GM12874 (cell line): ENCODE data around the gene MYL5.

Experiments used
- TF ChIP-seq, protein P1 (sequence below): IDR thresholded peaks from 2 replicates; pipeline ENCODE4 v1.5.1; 2011; ENCODE audit warnings: low read depth, mild to moderate bottlenecking, control low read depth, low read length, moderate library complexity; ENCODE audit not compliant: insufficient read depth

Gene MYL5

DNA sequence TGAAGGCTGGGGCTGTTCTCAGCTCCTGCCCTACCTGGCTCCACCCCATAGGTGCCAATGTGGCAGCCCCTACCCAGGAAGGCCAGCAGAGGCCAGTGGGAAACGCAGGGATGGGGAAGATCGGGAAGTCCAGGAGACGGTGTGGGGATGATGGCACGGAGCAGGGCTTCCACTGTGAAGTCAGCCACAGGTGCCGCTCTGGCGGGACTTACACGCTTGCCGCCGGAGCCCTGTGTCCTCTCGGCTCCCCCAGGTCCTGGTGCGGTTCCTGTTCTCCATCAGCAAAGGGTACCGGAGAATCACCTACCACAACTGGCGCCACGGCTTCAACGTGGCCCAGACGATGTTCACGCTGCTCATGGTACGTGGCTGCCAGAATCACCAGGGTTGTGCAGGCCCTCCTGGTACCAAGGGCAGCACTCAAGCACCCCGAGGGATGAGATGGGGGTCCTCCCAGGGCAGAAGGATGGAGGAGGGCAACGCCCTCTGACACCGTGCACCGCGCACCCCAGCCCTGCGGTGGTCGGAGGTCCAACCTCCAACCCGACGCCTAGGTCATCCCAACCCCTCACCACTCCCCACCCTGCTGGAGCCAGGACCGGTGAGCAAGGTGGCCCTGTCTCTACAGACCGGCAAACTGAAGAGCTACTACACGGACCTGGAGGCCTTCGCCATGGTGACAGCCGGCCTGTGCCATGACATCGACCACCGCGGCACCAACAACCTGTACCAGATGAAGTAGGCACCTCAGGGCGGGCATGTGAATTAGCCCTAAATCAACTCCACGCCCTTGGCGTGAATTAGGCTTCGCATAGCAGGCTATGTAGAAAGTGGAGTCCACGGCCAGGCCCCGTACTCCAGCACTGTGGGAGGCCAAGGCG, 12.2 kb upstream of the MYL5 start:
- TF ChIP-seq, protein P1, sequence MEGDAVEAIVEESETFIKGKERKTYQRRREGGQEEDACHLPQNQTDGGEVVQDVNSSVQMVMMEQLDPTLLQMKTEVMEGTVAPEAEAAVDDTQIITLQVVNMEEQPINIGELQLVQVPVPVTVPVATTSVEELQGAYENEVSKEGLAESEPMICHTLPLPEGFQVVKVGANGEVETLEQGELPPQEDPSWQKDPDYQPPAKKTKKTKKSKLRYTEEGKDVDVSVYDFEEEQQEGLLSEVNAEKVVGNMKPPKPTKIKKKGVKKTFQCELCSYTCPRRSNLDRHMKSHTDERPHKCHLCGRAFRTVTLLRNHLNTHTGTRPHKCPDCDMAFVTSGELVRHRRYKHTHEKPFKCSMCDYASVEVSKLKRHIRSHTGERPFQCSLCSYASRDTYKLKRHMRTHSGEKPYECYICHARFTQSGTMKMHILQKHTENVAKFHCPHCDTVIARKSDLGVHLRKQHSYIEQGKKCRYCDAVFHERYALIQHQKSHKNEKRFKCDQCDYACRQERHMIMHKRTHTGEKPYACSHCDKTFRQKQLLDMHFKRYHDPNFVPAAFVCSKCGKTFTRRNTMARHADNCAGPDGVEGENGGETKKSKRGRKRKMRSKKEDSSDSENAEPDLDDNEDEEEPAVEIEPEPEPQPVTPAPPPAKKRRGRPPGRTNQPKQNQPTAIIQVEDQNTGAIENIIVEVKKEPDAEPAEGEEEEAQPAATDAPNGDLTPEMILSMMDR: no peak

DNA sequence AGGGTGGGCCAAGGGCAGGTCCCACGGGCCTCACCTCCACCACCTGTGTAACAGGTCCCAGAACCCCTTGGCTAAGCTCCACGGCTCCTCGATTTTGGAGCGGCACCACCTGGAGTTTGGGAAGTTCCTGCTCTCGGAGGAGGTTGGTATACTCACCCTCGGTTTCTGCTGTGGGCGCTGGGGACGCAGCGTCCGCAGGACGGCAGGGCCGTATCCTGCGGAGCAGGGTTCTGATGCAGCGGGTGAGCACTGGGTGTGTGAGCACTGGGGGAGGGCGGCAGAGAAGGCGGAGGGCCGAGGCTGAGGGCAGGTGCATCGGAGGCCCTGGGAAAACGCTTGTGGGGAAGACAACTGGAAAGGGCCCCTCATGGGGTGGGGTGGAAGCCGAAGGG, 11.3 kb upstream of the MYL5 start:
- TF ChIP-seq, protein P1: no peak

DNA sequence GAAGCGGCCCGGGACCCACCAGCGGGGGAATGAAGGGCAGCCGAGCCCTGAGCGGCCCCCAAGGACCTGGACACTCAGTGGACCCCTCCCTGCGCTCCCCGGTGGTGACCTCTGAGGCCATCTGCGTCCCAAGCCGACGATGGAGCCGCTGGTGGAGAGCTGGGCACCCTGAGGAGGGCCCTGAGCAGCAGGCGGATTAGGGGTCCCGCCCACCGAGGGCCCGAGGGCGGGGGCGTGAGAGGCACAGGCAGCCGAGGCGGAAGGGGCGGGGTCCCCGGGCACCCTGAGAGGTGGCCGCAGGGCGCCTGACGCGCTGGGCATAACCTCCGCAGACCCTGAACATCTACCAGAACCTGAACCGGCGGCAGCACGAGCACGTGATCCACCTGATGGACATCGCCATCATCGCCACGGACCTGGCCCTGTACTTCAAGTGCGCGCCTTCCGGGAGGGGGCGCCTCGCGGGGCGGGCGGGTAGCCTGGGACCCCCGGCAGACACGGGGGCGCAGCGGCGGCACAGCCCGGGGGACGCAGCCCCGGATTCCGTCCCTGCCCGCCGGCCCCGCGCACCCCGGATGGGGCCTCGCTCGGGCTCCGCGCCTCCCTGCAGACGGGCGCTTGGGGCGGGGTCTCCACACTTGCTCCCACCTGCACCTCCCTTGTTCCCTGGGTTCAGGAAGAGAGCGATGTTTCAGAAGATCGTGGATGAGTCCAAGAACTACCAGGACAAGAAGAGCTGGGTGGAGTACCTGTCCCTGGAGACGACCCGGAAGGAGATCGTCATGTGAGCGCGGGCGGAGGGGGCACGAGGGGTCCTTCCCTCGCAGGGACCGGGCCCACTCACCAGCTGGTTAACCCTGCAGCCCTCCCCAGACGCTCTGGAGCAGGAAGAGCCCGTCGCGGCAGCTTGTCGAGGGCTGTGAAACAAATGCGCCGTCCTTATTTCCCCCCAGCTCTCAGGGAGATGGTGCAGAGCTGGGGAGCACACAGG, 10.6 kb upstream of the MYL5 start:
- TF ChIP-seq, protein P1: no peak

DNA sequence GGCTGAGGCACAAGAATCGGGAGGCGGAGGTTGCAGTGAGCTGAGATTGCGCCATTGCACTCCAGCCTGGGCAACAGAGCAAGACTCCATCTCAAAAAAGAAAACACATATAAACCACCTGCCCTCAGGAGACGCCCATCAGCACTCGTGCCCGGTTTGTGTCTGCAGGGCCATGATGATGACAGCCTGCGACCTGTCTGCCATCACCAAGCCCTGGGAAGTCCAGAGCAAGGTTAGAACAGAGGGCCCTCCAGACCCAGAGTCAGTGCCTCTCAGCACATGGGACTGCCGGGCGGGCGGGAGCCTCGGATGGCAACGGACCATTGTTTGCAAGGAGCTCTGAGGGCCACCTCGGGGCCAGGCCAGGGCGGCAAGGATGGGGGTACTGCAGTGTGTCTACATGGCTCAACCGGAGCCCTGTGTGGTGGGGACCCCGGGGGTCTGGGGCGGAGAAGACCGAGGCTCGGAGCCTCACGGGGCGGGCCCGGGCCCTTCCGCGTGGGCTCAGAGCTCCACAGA, 9.6 kb upstream of the MYL5 start:
- TF ChIP-seq, protein P1: no peak

DNA sequence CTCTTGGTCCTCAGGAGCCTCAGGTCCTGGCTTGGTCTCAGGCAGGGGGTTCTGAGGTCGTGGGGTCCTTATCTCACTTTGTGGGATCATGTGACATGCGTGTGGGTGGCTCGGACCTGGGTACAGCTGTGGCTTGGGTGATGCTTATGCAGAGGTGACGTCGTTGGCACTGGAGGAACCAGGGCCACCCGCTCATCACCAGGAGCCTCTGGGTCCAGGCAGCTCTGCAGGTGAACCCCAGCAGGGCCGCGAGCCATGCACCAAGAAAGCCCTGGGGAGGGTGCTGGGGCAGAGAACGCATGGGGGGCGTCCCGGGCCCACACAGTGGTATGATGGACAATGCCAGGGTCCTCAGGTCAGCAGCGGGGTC, 9.0 kb upstream of the MYL5 start:
- TF ChIP-seq, protein P1: no peak

DNA sequence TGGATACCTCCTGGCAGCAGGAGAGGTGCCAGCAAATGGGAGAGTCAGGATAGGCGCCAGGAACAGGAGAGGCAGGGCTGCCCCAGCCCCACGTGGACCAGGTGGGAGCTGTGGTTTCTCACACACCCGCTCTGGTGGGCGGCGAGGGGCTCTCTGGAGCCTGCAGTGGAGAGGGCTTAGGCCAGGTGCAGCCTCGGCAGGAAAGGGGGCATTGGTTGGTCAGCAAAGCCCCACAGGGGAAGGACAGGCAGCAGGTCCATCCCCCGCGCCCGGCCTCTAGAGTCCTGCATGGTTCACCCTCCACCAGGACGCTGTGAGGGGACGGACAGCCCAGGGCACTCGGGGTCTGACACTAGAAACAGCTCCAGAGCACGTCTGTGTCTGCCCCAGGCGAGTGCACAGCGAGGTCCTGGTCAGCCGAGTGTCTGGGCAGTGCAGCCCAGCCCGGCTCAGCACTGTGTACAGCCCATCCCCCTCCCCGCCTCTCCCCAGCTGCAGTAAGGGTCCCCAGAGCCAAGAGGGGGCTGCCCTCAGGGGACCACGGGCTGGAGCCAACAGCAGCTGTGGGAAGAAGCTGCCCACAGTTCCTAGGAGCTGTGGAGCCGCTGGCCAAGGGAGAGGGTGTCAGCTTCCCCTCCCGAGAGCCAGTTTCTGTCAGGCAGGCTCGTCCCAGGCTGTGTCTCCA, 8.4 kb upstream of the MYL5 start:
- TF ChIP-seq, protein P1: no peak
